Measurements from ENCODE around the gene CMPK1. TPM values are rescaled to one million over a fixed set of nuclear protein-coding genes. Genes with fewer than 3 reads are reported as not detected.

Gene CMPK1
- total RNA-seq, 1 experiment from 2014 or later = 36.3 TPM

- Mint-ChIP-seq H3K27me3 (ENCODE audit: low read depth) (peaks cover 39% of the 10 kb centered on the region), H3K4me1 (no peaks in the 10 kb centered on the region), H3K9me3 (no peaks in the 10 kb centered on the region), H3K27ac (no peak overlapping the region), H3K4me3 (no peak overlapping the region), H3K36me3 (no peaks in the 10 kb centered on the region)
- DNase-seq (ENCODE audit: low spot score) (no peak), ATAC-seq (no peak)
- ChIA-PET POLR2A (no interaction called here), CTCF (interaction anchor here (1.0 to 5.5 kb wide), 5 partner anchors 28 to 335 kb away, joined by 3 to 79 read pairs (median 35); partner anchors contain the start of gene FOXD2)
- TF ChIP-seq JUN (CRISPR knock-in tag; IDR thresholded peaks at IDR 0.05) (no peak), RORB (CRISPR knock-in tag; IDR thresholded peaks at IDR 0.05) (no peak), ATF6 (CRISPR knock-in tag; IDR thresholded peaks at IDR 0.05) (no peak), CREB1 (CRISPR knock-in tag; IDR thresholded peaks at IDR 0.05) (no peak), TCF7 (CRISPR knock-in tag; IDR thresholded peaks at IDR 0.05; ENCODE audit: low read depth) (no peak), ATF3 (CRISPR knock-in tag; conservative IDR thresholded peaks at IDR 0.05) (no peak), ZBTB21 (CRISPR knock-in tag; IDR thresholded peaks at IDR 0.05; ENCODE audit: borderline replicate concordance) (no peak), NFE2L1 (CRISPR knock-in tag; IDR thresholded peaks at IDR 0.05) (no peak), IRF2 (CRISPR knock-in tag; IDR thresholded peaks at IDR 0.05; ENCODE audit: borderline replicate concordance, low read depth) (no peak)
- TF ChIP-seq, protein P1, sequence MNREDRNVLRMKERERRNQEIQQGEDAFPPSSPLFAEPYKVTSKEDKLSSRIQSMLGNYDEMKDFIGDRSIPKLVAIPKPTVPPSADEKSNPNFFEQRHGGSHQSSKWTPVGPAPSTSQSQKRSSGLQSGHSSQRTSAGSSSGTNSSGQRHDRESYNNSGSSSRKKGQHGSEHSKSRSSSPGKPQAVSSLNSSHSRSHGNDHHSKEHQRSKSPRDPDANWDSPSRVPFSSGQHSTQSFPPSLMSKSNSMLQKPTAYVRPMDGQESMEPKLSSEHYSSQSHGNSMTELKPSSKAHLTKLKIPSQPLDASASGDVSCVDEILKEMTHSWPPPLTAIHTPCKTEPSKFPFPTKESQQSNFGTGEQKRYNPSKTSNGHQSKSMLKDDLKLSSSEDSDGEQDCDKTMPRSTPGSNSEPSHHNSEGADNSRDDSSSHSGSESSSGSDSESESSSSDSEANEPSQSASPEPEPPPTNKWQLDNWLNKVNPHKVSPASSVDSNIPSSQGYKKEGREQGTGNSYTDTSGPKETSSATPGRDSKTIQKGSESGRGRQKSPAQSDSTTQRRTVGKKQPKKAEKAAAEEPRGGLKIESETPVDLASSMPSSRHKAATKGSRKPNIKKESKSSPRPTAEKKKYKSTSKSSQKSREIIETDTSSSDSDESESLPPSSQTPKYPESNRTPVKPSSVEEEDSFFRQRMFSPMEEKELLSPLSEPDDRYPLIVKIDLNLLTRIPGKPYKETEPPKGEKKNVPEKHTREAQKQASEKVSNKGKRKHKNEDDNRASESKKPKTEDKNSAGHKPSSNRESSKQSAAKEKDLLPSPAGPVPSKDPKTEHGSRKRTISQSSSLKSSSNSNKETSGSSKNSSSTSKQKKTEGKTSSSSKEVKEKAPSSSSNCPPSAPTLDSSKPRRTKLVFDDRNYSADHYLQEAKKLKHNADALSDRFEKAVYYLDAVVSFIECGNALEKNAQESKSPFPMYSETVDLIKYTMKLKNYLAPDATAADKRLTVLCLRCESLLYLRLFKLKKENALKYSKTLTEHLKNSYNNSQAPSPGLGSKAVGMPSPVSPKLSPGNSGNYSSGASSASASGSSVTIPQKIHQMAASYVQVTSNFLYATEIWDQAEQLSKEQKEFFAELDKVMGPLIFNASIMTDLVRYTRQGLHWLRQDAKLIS (CRISPR knock-in tag; IDR thresholded peaks at IDR 0.05; ENCODE audit: borderline replicate concordance) = no peak
- TF ChIP-seq, protein P2, sequence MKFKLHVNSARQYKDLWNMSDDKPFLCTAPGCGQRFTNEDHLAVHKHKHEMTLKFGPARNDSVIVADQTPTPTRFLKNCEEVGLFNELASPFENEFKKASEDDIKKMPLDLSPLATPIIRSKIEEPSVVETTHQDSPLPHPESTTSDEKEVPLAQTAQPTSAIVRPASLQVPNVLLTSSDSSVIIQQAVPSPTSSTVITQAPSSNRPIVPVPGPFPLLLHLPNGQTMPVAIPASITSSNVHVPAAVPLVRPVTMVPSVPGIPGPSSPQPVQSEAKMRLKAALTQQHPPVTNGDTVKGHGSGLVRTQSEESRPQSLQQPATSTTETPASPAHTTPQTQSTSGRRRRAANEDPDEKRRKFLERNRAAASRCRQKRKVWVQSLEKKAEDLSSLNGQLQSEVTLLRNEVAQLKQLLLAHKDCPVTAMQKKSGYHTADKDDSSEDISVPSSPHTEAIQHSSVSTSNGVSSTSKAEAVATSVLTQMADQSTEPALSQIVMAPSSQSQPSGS (CRISPR knock-in tag; IDR thresholded peaks at IDR 0.05; ENCODE audit: borderline replicate concordance, low read depth) = no peak
- TF ChIP-seq, protein P3, sequence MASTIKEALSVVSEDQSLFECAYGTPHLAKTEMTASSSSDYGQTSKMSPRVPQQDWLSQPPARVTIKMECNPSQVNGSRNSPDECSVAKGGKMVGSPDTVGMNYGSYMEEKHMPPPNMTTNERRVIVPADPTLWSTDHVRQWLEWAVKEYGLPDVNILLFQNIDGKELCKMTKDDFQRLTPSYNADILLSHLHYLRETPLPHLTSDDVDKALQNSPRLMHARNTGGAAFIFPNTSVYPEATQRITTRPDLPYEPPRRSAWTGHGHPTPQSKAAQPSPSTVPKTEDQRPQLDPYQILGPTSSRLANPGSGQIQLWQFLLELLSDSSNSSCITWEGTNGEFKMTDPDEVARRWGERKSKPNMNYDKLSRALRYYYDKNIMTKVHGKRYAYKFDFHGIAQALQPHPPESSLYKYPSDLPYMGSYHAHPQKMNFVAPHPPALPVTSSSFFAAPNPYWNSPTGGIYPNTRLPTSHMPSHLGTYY (CRISPR knock-in tag; IDR thresholded peaks at IDR 0.05) = no peak
These were observed 57.3 kb downstream of the CMPK1 start for GRCh38 chr1:47390843-47391242.

DNA sequence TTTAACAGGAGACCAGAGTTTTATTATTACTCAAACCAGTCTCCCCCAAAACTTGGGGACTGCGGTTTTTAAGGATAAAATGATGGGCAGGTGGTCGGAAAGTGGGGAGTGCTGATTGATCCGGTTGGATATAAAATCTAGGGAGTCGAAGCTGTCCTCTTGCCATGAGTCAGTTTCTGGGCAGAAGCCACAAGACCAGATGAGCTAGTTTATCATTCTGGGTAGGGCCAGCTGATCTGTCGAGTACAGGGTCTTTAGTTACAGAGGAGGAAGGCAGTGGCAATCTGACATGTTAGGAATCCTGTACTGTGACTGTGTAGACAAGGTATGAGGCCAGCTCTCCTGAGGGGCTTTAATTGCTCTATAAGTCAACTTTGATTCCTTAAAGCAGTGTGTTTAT, 59.6 kb downstream of the CMPK1 start:
- H3K4me3 Mint-ChIP-seq = no peak overlapping the region
- peaks cover 41% of the 10 kb centered on the region for H3K27me3 Mint-ChIP-seq (ENCODE audit: low read depth)
- ATAC-seq = no peak
- no peak overlapping the region for H3K27ac Mint-ChIP-seq
- POLR2A ChIA-PET = no interaction called here
- CTCF ChIA-PET = interaction anchor here (1.8 to 5.5 kb wide), 2 partner anchors 32 to 43 kb away, joined by 7 to 79 read pairs; partner anchors contain the start of gene FOXD2
- H3K9me3 Mint-ChIP-seq = no peaks in the 10 kb centered on the region
- H3K36me3 Mint-ChIP-seq = no peaks in the 10 kb centered on the region
- DNase-seq (ENCODE audit: low spot score) = no peak
- no peaks in the 10 kb centered on the region for H3K4me1 Mint-ChIP-seq
- TF ChIP-seq OVOL2 (CRISPR knock-in tag; IDR thresholded peaks at IDR 0.05; ENCODE audit: borderline replicate concordance) (no peak), ZNF425 (CRISPR knock-in tag; conservative IDR thresholded peaks at IDR 0.05) (no peak), SMAD4 (CRISPR knock-in tag; IDR thresholded peaks at IDR 0.05) (no peak), ZBTB43 (CRISPR knock-in tag; IDR thresholded peaks at IDR 0.05) (no peak), GTF2I (CRISPR knock-in tag; conservative IDR thresholded peaks at IDR 0.05) (no peak)
- TF ChIP-seq, protein P4, sequence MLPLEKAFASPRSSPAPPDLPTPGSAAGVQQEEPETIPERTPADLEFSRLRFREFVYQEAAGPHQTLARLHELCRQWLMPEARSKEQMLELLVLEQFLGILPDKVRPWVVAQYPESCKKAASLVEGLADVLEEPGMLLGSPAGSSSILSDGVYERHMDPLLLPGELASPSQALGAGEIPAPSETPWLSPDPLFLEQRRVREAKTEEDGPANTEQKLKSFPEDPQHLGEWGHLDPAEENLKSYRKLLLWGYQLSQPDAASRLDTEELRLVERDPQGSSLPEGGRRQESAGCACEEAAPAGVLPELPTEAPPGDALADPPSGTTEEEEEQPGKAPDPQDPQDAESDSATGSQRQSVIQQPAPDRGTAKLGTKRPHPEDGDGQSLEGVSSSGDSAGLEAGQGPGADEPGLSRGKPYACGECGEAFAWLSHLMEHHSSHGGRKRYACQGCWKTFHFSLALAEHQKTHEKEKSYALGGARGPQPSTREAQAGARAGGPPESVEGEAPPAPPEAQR (CRISPR knock-in tag; IDR thresholded peaks at IDR 0.05) = no peak
- TF ChIP-seq, protein P2 (CRISPR knock-in tag; IDR thresholded peaks at IDR 0.05; ENCODE audit: borderline replicate concordance, low read depth) = no peak

Measured in WTC11 (cell line).